ENCODE measurements around the gene RBM20. TPM values are rescaled to one million over a fixed set of nuclear protein-coding genes. Genes with fewer than 3 reads are reported as not detected.

The RBM20 gene
- polyA plus RNA-seq, 1 experiment = 0.11 TPM

GRCh38 chr10:110612629-110613028 lies 31.5 kb upstream of the RBM20 start:
- no peak overlapping the region for H3K27ac ChIP-seq (ENCODE audit: low read depth, low read length)
- no peak for TF ChIP-seq CTCF (IDR thresholded peaks at IDR 0.05; ENCODE audit: low read depth, low read length)
- ChIA-PET CTCF (interaction anchor here (1.5 kb wide), 1 partner anchor 306 kb away, joined by 5 read pairs; no protein-coding TSS in a partner anchor), POLR2A (no interaction called here)
- no peak for DNase-seq (ENCODE audit: low read depth, low spot score)
- H3K9me3 ChIP-seq (ENCODE audit: control insufficient read depth, insufficient read depth, low read length) = no peaks in the 10 kb centered on the region
- peaks cover 11% of the 10 kb centered on the region for H3K27me3 ChIP-seq (ENCODE audit: control insufficient read depth, insufficient read depth, low read length)
- H3K4me3 ChIP-seq (ENCODE audit: low read depth, low read length) = no peak overlapping the region

- ChIA-PET CTCF (no interaction called here), POLR2A (no interaction called here)
- no peaks in the 10 kb centered on the region for H3K9me3 ChIP-seq (ENCODE audit: control insufficient read depth, insufficient read depth, low read length)
- no peak overlapping the region for H3K27ac ChIP-seq (ENCODE audit: low read depth, low read length)
- H3K27me3 ChIP-seq (ENCODE audit: control insufficient read depth, insufficient read depth, low read length) = peaks cover 11% of the 10 kb centered on the region
- H3K4me3 ChIP-seq (ENCODE audit: low read depth, low read length) = no peak overlapping the region
- no peak for TF ChIP-seq CTCF (IDR thresholded peaks at IDR 0.05; ENCODE audit: low read depth, low read length)
- no peak for DNase-seq (ENCODE audit: low read depth, low spot score)
These were observed 30.7 kb upstream of the RBM20 start for GRCh38 chr10:110613341-110613995.

GRCh38 chr10:110613996-110614495 lies 30.1 kb upstream of the RBM20 start:
- CTCF ChIA-PET = no interaction called here
- POLR2A ChIA-PET = no interaction called here
- Histone ChIP-seq H3K27me3 (ENCODE audit: control insufficient read depth, insufficient read depth, low read length) (peaks cover 16% of the 10 kb centered on the region), H3K27ac (ENCODE audit: low read depth, low read length) (no peak overlapping the region), H3K9me3 (ENCODE audit: control insufficient read depth, insufficient read depth, low read length) (no peaks in the 10 kb centered on the region), H3K4me3 (ENCODE audit: low read depth, low read length) (no peak overlapping the region)
- TF ChIP-seq CTCF (IDR thresholded peaks at IDR 0.05; ENCODE audit: low read depth, low read length) = no peak
- no peak for DNase-seq (ENCODE audit: low read depth, low spot score)

- DNase-seq (ENCODE audit: low read depth, low spot score) = peak; percentile 4
- ChIA-PET POLR2A (no interaction called here), CTCF (interaction anchor here (1.0 to 1.4 kb wide), 2 partner anchors 12 to 57 kb away, joined by 4 read pairs; no protein-coding TSS in a partner anchor)
- no peak for TF ChIP-seq CTCF (IDR thresholded peaks at IDR 0.05; ENCODE audit: low read depth, low read length)
- Histone ChIP-seq H3K4me3 (ENCODE audit: low read depth, low read length) (no peak overlapping the region), H3K27me3 (ENCODE audit: control insufficient read depth, insufficient read depth, low read length) (peaks cover 16% of the 10 kb centered on the region), H3K9me3 (ENCODE audit: control insufficient read depth, insufficient read depth, low read length) (no peaks in the 10 kb centered on the region), H3K27ac (ENCODE audit: low read depth, low read length) (no peak overlapping the region)
These were observed 28.9 kb upstream of the RBM20 start for GRCh38 chr10:110615057-110615747.

- Histone ChIP-seq H3K4me3 (ENCODE audit: low read depth, low read length) (no peak overlapping the region), H3K27me3 (ENCODE audit: control insufficient read depth, insufficient read depth, low read length) (peaks cover 16% of the 10 kb centered on the region), H3K27ac (ENCODE audit: low read depth, low read length) (no peak overlapping the region), H3K9me3 (ENCODE audit: control insufficient read depth, insufficient read depth, low read length) (no peaks in the 10 kb centered on the region)
- no peak for TF ChIP-seq CTCF (IDR thresholded peaks at IDR 0.05; ENCODE audit: low read depth, low read length)
- ChIA-PET POLR2A (no interaction called here), CTCF (no interaction called here)
- DNase-seq (ENCODE audit: low read depth, low spot score) = no peak
These were observed 27.6 kb upstream of the RBM20 start for GRCh38 chr10:110616493-110617033.

All from AG04450 (cell line).